ENCODE measurements around the gene PTGES2.

Gene PTGES2

GRCh38 chr9:128105538-128106175, 21.9 kb downstream of the PTGES2 start:
- DNase-seq (ENCODE audit: low spot score) = no peak
- TF ChIP-seq, protein P1, sequence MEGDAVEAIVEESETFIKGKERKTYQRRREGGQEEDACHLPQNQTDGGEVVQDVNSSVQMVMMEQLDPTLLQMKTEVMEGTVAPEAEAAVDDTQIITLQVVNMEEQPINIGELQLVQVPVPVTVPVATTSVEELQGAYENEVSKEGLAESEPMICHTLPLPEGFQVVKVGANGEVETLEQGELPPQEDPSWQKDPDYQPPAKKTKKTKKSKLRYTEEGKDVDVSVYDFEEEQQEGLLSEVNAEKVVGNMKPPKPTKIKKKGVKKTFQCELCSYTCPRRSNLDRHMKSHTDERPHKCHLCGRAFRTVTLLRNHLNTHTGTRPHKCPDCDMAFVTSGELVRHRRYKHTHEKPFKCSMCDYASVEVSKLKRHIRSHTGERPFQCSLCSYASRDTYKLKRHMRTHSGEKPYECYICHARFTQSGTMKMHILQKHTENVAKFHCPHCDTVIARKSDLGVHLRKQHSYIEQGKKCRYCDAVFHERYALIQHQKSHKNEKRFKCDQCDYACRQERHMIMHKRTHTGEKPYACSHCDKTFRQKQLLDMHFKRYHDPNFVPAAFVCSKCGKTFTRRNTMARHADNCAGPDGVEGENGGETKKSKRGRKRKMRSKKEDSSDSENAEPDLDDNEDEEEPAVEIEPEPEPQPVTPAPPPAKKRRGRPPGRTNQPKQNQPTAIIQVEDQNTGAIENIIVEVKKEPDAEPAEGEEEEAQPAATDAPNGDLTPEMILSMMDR (IDR thresholded peaks at IDR 0.05; ENCODE audit: extremely low read depth, insufficient read depth, missing control alignments) = no peak
- in situ Hi-C loops (cut with MboI; ENCODE audit: low pct_unique_long_range_greater_than_20kb, low sequenced_read_pairs, unreplicated experiment) = no loop called here

GRCh38 chr9:128104171-128104618, 23.3 kb downstream of the PTGES2 start:
- TF ChIP-seq, protein P1 (IDR thresholded peaks at IDR 0.05; ENCODE audit: extremely low read depth, insufficient read depth, missing control alignments) = no peak
- in situ Hi-C loops (cut with MboI; ENCODE audit: low pct_unique_long_range_greater_than_20kb, low sequenced_read_pairs, unreplicated experiment) = no loop called here
- DNase-seq (ENCODE audit: low spot score) = no peak

- TF ChIP-seq, protein P1 (IDR thresholded peaks at IDR 0.05; ENCODE audit: extremely low read depth, insufficient read depth, missing control alignments) = peak; percentile 24
- DNase-seq (ENCODE audit: low spot score) = no peak
- in situ Hi-C loops (cut with MboI; ENCODE audit: low pct_unique_long_range_greater_than_20kb, low sequenced_read_pairs, unreplicated experiment) = no loop called here
Measured at GRCh38 chr9:128103589-128103962, 24.0 kb downstream of the PTGES2 start.

- TF ChIP-seq, protein P1 (IDR thresholded peaks at IDR 0.05; ENCODE audit: extremely low read depth, insufficient read depth, missing control alignments) = no peak
- DNase-seq (ENCODE audit: low spot score) = no peak
- in situ Hi-C loops (cut with MboI; ENCODE audit: low pct_unique_long_range_greater_than_20kb, low sequenced_read_pairs, unreplicated experiment) = no loop called here
Measured at GRCh38 chr9:128102861-128103588, 24.5 kb downstream of the PTGES2 start.

DNA sequence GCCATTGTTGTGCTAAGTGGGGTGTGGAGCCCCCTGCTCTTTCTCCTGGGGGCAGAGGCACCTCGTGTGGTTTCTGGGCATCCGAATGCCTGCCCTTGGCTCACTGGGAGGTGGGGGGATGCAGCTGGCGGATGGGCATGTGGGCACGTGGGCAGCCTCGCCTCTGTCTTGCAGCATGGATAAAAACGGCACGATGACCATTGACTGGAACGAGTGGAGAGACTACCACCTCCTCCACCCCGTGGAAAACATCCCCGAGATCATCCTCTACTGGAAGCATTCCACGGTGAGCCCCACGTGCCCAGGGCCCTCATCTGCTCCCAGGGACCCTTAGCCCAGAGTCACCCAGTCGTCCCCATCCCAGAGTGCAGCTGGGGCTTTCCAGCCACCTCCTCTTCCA, 25.3 kb downstream of the PTGES2 start:
- no peak for DNase-seq (ENCODE audit: low spot score)
- in situ Hi-C loops (cut with MboI; ENCODE audit: low pct_unique_long_range_greater_than_20kb, low sequenced_read_pairs, unreplicated experiment) = no loop called here
- TF ChIP-seq, protein P1 (IDR thresholded peaks at IDR 0.05; ENCODE audit: extremely low read depth, insufficient read depth, missing control alignments) = no peak

DNA sequence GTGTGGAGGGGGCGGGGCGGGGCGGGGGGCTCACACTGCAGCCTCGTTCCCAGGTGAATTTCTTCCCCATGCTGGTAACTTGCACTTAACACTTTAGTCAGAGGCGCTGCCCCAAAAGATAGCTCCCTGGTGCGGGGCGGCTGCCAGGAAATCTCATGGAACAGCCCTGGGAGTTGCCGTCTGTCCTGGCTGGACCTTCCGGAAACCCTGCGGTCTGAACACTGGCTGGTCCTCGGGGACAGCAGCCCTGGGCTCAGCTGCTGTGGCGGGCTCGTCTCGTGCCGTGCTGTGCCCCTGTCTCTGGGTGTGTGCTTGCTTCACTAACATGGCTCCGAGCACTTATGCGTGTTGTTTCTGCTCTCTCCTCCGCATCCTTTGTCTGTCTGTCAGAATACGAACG, 25.8 kb downstream of the PTGES2 start:
- in situ Hi-C loops (cut with MboI; ENCODE audit: low pct_unique_long_range_greater_than_20kb, low sequenced_read_pairs, unreplicated experiment) = no loop called here
- TF ChIP-seq, protein P1 (IDR thresholded peaks at IDR 0.05; ENCODE audit: extremely low read depth, insufficient read depth, missing control alignments) = no peak
- DNase-seq (ENCODE audit: low spot score) = no peak

All from GM13977 (cell line).